Neural progenitor cell (in vitro differentiated cells): ENCODE measurements around the gene RAMACL.

Experiments
- CTCF ChIP-seq: fragments of 200-600 bp; sonication (generic); IDR thresholded peaks from 2 replicates; pipeline ENCODE4 v1.5.1; 2017; ENCODE audit warnings: antibody characterized with exemption, mild to moderate bottlenecking
- EZH2 ChIP-seq: fragments of 200-600 bp; sonication (generic); IDR thresholded peaks from 2 replicates; pipeline ENCODE4 v1.6.1; 2017; ENCODE audit warnings: antibody characterized with exemption, mild to moderate bottlenecking, moderate library complexity

- TF ChIP-seq CTCF, result no peak
- no peak for TF ChIP-seq EZH2
Observed at GRCh38 chr6:166534658-166535406, 51.6 kb downstream of the RAMACL start.
